PC-3 (cell line): ENCODE measurements around the gene TMPRSS7. TPM values are rescaled to one million over a fixed set of nuclear protein-coding genes. Genes with fewer than 3 reads are reported as not detected.
"Not testable (repeated sequence)": the region's sequence is repeated elsewhere in the genome, so short reads cannot be mapped to it uniquely, and the experiment has no call there.

Experiments
- ATAC-seq: fragments of 200-7000 bp; cut with Tn5 transposase; 2 replicates; pipeline ENCODE4 v1.9.1; 2020; ENCODE audit warnings: mild to moderate bottlenecking, moderate library complexity
- BruUV-seq: library from RNA; stranded (reverse); fragments of 400-500 nt; replicated peaks from 2 replicates; lab custom pipeline; 2021; lab: Mats Ljungman, UMichigan
- CTCF ChIA-PET: fragments of 300-600 bp; sonication (Branson Sonifier 250); formaldehyde crosslinking; loops from one replicate; lab custom pipeline; 2022; ENCODE audit warnings: antibody characterized with exemption; lab: Charles Lee
- POLR2A ChIA-PET: fragments of 300-600 bp; sonication (Branson Sonifier 250); formaldehyde crosslinking; loops from one replicate; lab custom pipeline; 2022; ENCODE audit warnings: antibody characterized with exemption; ENCODE audit not compliant: unreplicated experiment; lab: Charles Lee
- DNase-seq: peaks from one replicate; pipeline ENCODE4 v3.0.0-alpha.2; 2015
- H2AFZ ChIP-seq: fragments of 300-600 bp; sonication (generic); 2 replicates; pipeline ENCODE4 v1.6.0; 2016; ENCODE audit warnings: antibody characterized with exemption, low read length
- H3F3A ChIP-seq: fragments of 300-600 bp; sonication (generic); one replicate; pipeline ENCODE4 v1.6.0; 2017; ENCODE audit warnings: antibody characterized with exemption, low read length, control low read depth, mild to moderate bottlenecking; ENCODE audit not compliant: unreplicated experiment
- H3K27ac ChIP-seq: fragments of 300-600 bp; sonication (generic); 2 replicates; pipeline ENCODE4 v1.5.1; 2016; ENCODE audit warnings: mild to moderate bottlenecking, low read length
- H3K27me3 ChIP-seq: fragments of 300-600 bp; sonication (generic); 2 replicates; pipeline ENCODE4 v1.6.1; 2016; ENCODE audit warnings: low read length, mixed read lengths
- H3K36me3 ChIP-seq: fragments of 300-600 bp; sonication (generic); 2 replicates; pipeline ENCODE4 v1.6.1; 2016; ENCODE audit warnings: low read depth, mixed run types, low read length, mixed read lengths
- H3K4me1 ChIP-seq: fragments of 300-600 bp; sonication (generic); 2 replicates; pipeline ENCODE4 v1.5.1; 2016; ENCODE audit warnings: low read length; ENCODE audit not compliant: insufficient read depth
- H3K4me2 ChIP-seq: fragments of 300-600 bp; sonication (generic); 2 replicates; pipeline ENCODE4 v1.6.0; 2016; ENCODE audit warnings: low read length
- H3K4me3 ChIP-seq: fragments of 300-600 bp; sonication (generic); 2 replicates; pipeline ENCODE4 v1.5.1; 2016; ENCODE audit warnings: mild to moderate bottlenecking, low read length, mixed read lengths
- H3K79me2 ChIP-seq: fragments of 300-600 bp; sonication (generic); 2 replicates; pipeline ENCODE4 v1.6.1; 2017; ENCODE audit warnings: low read length, mixed read lengths
- H3K9ac ChIP-seq: fragments of 300-600 bp; sonication (generic); 2 replicates; pipeline ENCODE4 v1.6.0; 2016; ENCODE audit warnings: mild to moderate bottlenecking, low read length
- H3K9me2 ChIP-seq: fragments of 300-600 bp; sonication (generic); replicated peaks from 2 replicates; pipeline ENCODE4 v1.6.1; 2016; ENCODE audit warnings: mixed run types, low read length, mixed read lengths
- H3K9me3 ChIP-seq: fragments of 300-600 bp; sonication (generic); 2 replicates; pipeline ENCODE4 v1.6.1; 2016; ENCODE audit warnings: low read length, mixed read lengths
- H4K20me1 ChIP-seq: fragments of 300-600 bp; sonication (generic); 2 replicates; pipeline ENCODE4 v1.6.1; 2016; ENCODE audit warnings: low read length, mixed read lengths
- EZH2 ChIP-seq: fragments of 300-600 bp; sonication (generic); IDR thresholded peaks from one replicate; pipeline ENCODE4 v1.6.1; 2017; ENCODE audit warnings: antibody characterized with exemption, mild to moderate bottlenecking, low read length; ENCODE audit not compliant: unreplicated experiment
- EZH2phosphoT487 ChIP-seq: fragments of 300-600 bp; sonication (generic); IDR thresholded peaks from 2 replicates; pipeline ENCODE4 v1.6.1; 2018; ENCODE audit warnings: mild to moderate bottlenecking, antibody characterized with exemption, low read length, borderline replicate concordance
- intact Hi-C: fragments of 100-400 bp; cut with micrococcal nuclease; formaldehyde crosslinking; loops from 2 replicates; pipeline ENCODE4 v1.9.0; 2023
- total RNA-seq: library from RNA; depleted of rRNA; stranded (reverse); fragments of >200 nt; gene quantifications from 2 replicates; pipeline ENCODE4 v1.2.3, GENCODE V29; 2014
- TF ChIP-seq, protein P1 (sequence below): fragments of 300-600 bp; sonication (generic); conservative IDR thresholded peaks from 2 replicates; pipeline ENCODE4 v1.5.1; 2017; ENCODE audit warnings: antibody characterized with exemption, low read depth, mild to moderate bottlenecking, low read length

TMPRSS7 gene
- total RNA-seq, 1 experiment from 2014 or later = 0.33 TPM

DNA sequence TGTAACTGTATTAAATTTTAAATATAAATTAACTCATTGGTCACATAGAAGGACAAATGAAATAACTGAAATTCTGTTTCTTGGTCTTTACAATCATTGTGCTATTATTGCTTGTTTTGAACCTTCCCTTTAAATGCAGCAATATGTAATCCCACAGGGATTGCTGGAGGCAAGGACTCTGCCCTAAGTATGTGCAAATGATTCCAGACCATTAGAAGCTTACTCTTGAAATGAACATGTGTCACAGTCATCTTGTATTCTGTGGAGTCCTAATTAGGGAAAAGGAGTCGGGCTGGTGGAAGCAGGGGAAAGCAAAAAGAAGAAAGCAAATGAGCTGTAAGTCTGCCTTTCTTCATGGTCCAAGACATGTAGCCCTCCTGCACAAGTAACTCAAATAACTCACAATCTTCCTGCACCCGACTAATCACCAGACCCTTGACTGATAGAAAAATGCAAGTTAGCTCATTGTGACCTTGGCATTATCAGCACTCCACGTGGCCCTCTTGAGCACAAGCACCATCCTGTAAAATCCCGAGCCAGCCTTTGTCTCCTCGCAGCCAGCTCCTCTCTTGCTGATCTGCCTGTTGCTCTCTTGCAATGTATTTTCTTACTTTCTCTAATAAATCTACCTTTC lies 2.3 kb upstream of the TMPRSS7 start:
- H3K9ac ChIP-seq = no peak overlapping the region
- H3K27ac ChIP-seq = no peak overlapping the region
- no peaks in the 10 kb centered on the region for H3K36me3 ChIP-seq
- ChIA-PET CTCF (no interaction called here), POLR2A (no interaction called here)
- no peak overlapping the region for H3K4me3 ChIP-seq
- BruUV-seq = no TSS peak
- no peaks in the 10 kb centered on the region for H3K9me3 ChIP-seq
- no peak for DNase-seq
- no peaks in the 10 kb centered on the region for H3K9me2 ChIP-seq
- H3K4me2 ChIP-seq = no peak overlapping the region
- no peaks in the 10 kb centered on the region for H3K27me3 ChIP-seq
- ATAC-seq = no peak
- TF ChIP-seq EZH2 = no peak
- TF ChIP-seq, protein P1, sequence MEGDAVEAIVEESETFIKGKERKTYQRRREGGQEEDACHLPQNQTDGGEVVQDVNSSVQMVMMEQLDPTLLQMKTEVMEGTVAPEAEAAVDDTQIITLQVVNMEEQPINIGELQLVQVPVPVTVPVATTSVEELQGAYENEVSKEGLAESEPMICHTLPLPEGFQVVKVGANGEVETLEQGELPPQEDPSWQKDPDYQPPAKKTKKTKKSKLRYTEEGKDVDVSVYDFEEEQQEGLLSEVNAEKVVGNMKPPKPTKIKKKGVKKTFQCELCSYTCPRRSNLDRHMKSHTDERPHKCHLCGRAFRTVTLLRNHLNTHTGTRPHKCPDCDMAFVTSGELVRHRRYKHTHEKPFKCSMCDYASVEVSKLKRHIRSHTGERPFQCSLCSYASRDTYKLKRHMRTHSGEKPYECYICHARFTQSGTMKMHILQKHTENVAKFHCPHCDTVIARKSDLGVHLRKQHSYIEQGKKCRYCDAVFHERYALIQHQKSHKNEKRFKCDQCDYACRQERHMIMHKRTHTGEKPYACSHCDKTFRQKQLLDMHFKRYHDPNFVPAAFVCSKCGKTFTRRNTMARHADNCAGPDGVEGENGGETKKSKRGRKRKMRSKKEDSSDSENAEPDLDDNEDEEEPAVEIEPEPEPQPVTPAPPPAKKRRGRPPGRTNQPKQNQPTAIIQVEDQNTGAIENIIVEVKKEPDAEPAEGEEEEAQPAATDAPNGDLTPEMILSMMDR = no peak
- no peak for TF ChIP-seq EZH2phosphoT487
- H4K20me1 ChIP-seq = no peaks in the 10 kb centered on the region
- no peaks in the 10 kb centered on the region for H3F3A ChIP-seq
- no peaks in the 10 kb centered on the region for H3K79me2 ChIP-seq
- intact Hi-C loops = no loop called here
- H3K4me1 ChIP-seq = no peaks in the 10 kb centered on the region
- no peak overlapping the region for H2AFZ ChIP-seq

DNA sequence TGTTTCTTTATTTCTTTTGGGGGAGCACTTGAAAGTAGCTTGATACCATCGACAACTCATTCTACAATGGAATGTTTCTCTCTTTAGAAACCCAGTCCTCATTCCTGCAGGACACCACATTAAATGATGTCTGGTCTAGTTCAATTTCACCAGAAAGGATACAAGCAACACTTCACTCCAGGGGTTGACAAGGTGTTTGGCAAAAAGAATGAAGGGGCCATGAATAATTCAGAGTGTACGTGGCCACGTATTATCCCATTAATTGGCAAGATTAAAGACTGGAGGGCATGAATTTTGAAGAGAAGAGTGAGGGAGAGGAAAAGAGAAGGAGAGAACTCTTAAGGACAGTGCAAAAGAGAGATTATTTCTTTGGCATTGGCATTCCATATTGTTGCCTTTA lies 705 bp downstream of the TMPRSS7 start:
- no peaks in the 10 kb centered on the region for H3K27me3 ChIP-seq
- intact Hi-C loops = no loop called here
- no peak overlapping the region for H2AFZ ChIP-seq
- H3K27ac ChIP-seq = no peak overlapping the region
- H3K9me2 ChIP-seq = no peaks in the 10 kb centered on the region
- H3K9me3 ChIP-seq = no peaks in the 10 kb centered on the region
- TF ChIP-seq, protein P1 = no peak
- no peak for TF ChIP-seq EZH2
- TF ChIP-seq EZH2phosphoT487 = no peak
- no peaks in the 10 kb centered on the region for H3K79me2 ChIP-seq
- ChIA-PET CTCF (no interaction called here), POLR2A (interaction anchor here (0.6 kb wide), 1 partner anchor 9 kb away, joined by 3 read pairs; no protein-coding TSS in a partner anchor)
- BruUV-seq = no TSS peak
- ATAC-seq = no peak
- no peaks in the 10 kb centered on the region for H3K4me1 ChIP-seq
- no peak overlapping the region for H3K4me3 ChIP-seq
- no peaks in the 10 kb centered on the region for H4K20me1 ChIP-seq
- H3K9ac ChIP-seq = no peak overlapping the region
- no peaks in the 10 kb centered on the region for H3K36me3 ChIP-seq
- DNase-seq = no peak
- no peaks in the 10 kb centered on the region for H3F3A ChIP-seq
- no peak overlapping the region for H3K4me2 ChIP-seq

DNA sequence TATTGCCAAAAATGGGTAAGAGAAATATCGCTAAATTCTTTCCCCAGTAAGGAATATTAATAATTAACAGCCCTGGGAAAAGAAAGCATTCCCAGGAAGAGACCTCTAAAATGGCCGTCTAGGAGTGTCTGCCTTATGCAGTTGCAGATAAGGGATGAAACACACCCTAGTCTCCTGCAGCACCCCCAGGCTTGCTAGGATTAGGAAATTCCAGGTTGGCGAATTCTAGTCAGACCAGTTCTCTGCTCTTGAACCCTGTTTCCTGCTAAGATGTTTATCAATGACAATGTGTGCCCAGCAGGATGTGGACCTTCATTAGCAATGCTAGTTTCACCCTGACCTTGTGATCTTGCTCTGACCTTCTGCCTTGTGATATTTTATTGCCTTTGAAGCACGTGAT lies 2.7 kb downstream of the TMPRSS7 start:
- H2AFZ ChIP-seq, CTCF ChIA-PET, H3K79me2 ChIP-seq, H3K9ac ChIP-seq, H3K9me3 ChIP-seq, H3K4me1 ChIP-seq, intact Hi-C loops, H3K27me3 ChIP-seq, H3K36me3 ChIP-seq, H3K9me2 ChIP-seq, POLR2A ChIA-PET, BruUV-seq, H3K4me3 ChIP-seq, H3K27ac ChIP-seq, DNase-seq, H4K20me1 ChIP-seq, H3F3A ChIP-seq, H3K4me2 ChIP-seq, ATAC-seq: not testable (repeated sequence)
